Vagina (tissue), 2 donors: ENCODE results near the gene ALX3.

ENCODE experiments used
- POLR2A ChIP-seq, 2 donors: fragments of 450-650 bp; IDR thresholded peaks; one replicate each; pipeline ENCODE4 v1.6.1; 2017; ENCODE audit warnings: antibody characterized with exemption in 2 of 2, mild to moderate bottlenecking in 2 of 2, moderate library complexity in 2 of 2
- TF ChIP-seq, protein P1 (sequence below), 3 experiments: fragments of 450-650 bp in 2 of 3; fragments of 200-600 bp in 1 of 3; sonication (generic) in 1 of 3; IDR thresholded peaks; one replicate each; pipeline ENCODE4 v1.5.1; 2017 to 2019; ENCODE audit warnings: antibody characterized with exemption in 3 of 3, mild to moderate bottlenecking in 2 of 3, moderate library complexity in 2 of 3

DNA sequence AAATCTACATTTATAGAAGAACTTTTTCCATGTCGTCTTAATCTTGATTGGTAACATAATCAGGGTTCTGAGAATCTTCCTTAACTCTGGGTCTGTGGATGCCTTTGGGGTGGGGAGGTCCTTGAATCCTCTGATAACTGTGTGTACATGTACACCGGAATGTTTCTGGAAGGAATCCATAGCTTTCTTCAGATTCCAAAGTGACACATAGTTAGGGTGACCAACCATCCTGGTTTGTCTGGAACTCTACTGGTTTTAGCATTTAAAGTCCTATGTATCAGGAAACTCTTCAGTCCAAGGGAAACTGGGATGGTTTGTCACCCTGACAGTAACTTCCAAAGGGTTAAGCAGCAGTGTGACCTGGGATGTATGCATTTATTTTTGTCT lies 19.2 kb downstream of the ALX3 start:
- no peak for TF ChIP-seq POLR2A (IDR thresholded peaks at IDR 0.05)
- TF ChIP-seq, protein P1, sequence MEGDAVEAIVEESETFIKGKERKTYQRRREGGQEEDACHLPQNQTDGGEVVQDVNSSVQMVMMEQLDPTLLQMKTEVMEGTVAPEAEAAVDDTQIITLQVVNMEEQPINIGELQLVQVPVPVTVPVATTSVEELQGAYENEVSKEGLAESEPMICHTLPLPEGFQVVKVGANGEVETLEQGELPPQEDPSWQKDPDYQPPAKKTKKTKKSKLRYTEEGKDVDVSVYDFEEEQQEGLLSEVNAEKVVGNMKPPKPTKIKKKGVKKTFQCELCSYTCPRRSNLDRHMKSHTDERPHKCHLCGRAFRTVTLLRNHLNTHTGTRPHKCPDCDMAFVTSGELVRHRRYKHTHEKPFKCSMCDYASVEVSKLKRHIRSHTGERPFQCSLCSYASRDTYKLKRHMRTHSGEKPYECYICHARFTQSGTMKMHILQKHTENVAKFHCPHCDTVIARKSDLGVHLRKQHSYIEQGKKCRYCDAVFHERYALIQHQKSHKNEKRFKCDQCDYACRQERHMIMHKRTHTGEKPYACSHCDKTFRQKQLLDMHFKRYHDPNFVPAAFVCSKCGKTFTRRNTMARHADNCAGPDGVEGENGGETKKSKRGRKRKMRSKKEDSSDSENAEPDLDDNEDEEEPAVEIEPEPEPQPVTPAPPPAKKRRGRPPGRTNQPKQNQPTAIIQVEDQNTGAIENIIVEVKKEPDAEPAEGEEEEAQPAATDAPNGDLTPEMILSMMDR (IDR thresholded peaks at IDR 0.05): no peak
